ENCODE data around the gene ARHGAP44.

Gene ARHGAP44

DNA sequence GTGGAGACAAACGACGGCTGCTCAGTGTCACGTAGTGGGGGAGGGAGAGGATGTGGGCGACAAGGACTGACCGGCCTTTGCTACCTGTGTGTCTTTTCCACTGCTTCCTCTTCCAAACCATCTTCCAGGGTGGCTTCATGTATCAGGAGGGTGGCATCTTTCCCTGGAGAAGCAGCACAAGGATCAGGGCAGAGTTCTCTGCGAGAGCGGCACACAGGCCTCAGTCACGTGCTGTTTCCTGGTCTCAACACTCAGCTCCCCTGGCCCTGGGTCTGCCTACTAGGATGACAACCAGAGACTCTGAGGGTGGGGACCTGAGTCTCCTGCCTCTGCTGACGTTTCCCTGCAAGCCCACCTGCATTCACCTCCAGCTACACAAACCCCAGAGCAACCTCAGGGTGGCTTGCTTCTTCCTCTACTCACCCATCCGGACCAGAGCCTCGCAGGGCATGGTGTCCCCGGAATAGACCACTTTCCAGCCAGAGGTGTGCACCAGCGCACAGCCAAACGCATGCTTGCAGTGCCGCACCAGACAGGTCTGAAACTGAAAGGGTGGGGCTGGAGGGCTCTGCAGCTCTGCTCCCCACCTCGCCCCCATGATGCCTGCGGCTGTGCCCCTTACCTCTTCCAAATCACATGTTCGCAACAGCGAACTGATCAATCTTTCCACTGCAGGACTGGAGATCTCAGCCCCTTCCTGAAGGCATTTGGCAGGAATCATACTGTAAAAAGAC lies 205.2 kb downstream of the ARHGAP44 start:
- Histone ChIP-seq H4K20me1 (ENCODE audit: insufficient read depth, low read length, poor library complexity, severe bottlenecking) (no peaks in the 10 kb centered on the region), H3K4me2 (ENCODE audit: low read depth, low read length, poor library complexity, severe bottlenecking) (no peak overlapping the region), H3K27me3 (ENCODE audit: insufficient read depth, low read length, poor library complexity, severe bottlenecking) (no peaks in the 10 kb centered on the region), H3K9me2 (replicated peaks; ENCODE audit: low read depth, low read length) (no peaks in the 10 kb centered on the region), H2AFZ (ENCODE audit: low read length) (no peak overlapping the region), H3K9ac (ENCODE audit: low read depth, low read length, poor library complexity, severe bottlenecking) (no peak overlapping the region), H3K9me3 (ENCODE audit: insufficient read depth, low read depth, low read length) (no peaks in the 10 kb centered on the region), H3F3A (ENCODE audit: low read depth) (no peaks in the 10 kb centered on the region), H3K36me3 (ENCODE audit: insufficient read depth, low read length) (peaks cover 77% of the 10 kb centered on the region; the same call in 1 of the 2 replicates), H3K4me1 (ENCODE audit: insufficient read depth, low read length, poor library complexity, severe bottlenecking) (no peaks in the 10 kb centered on the region), H3K79me2 (ENCODE audit: insufficient read depth, low read length) (no peaks in the 10 kb centered on the region), H3K4me3 (ENCODE audit: low read length, poor library complexity, severe bottlenecking) (no peak overlapping the region)
- no peak for TF ChIP-seq EZH2phosphoT487 (IDR thresholded peaks at IDR 0.05; ENCODE audit: borderline replicate concordance)
- TF ChIP-seq, protein P1, sequence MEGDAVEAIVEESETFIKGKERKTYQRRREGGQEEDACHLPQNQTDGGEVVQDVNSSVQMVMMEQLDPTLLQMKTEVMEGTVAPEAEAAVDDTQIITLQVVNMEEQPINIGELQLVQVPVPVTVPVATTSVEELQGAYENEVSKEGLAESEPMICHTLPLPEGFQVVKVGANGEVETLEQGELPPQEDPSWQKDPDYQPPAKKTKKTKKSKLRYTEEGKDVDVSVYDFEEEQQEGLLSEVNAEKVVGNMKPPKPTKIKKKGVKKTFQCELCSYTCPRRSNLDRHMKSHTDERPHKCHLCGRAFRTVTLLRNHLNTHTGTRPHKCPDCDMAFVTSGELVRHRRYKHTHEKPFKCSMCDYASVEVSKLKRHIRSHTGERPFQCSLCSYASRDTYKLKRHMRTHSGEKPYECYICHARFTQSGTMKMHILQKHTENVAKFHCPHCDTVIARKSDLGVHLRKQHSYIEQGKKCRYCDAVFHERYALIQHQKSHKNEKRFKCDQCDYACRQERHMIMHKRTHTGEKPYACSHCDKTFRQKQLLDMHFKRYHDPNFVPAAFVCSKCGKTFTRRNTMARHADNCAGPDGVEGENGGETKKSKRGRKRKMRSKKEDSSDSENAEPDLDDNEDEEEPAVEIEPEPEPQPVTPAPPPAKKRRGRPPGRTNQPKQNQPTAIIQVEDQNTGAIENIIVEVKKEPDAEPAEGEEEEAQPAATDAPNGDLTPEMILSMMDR (conservative IDR thresholded peaks at IDR 0.05; ENCODE audit: low read length) = no peak

DNA sequence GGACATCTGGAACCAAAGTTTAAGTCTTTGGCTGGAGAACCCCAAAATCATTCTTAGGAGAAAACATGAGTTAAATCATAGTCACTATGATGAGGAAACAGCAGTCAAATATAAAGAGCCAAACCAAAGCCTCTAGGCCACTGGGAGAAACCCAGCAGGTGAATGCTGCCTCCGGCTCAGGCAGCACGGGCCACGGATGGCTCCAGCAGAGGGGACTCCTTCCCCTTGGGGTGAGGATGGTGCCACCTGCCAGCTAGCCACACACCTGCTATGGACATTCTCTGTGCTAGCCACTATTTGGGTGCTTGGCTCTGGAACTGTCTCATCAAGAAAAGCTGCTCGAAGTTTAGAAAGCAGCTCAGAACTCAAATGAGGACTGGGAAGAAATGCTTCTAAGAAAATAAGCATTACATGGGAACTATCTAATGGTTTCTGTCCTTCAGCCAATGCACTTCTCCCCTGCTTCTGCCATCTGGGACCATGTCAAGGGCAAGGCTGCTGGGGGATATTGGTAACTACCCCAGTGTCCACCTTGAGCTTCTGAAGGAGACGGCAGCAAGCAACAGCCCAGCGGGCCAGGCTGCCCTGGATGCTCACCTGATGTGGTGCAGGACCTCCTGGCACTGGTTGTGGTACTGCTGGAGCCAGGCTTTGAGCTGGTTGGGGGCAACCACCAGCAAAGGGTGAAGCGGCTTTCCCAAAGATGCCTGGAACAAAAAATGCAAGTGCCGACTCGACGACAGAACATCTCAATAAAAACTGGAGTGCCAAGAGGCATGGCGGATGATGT lies 206.0 kb downstream of the ARHGAP44 start:
- Histone ChIP-seq H4K20me1 (ENCODE audit: insufficient read depth, low read length, poor library complexity, severe bottlenecking) (no peaks in the 10 kb centered on the region), H3K9me3 (ENCODE audit: insufficient read depth, low read depth, low read length) (no peaks in the 10 kb centered on the region), H3K4me3 (ENCODE audit: low read length, poor library complexity, severe bottlenecking) (no peak overlapping the region), H3K9ac (ENCODE audit: low read depth, low read length, poor library complexity, severe bottlenecking) (no peak overlapping the region), H3K79me2 (ENCODE audit: insufficient read depth, low read length) (no peaks in the 10 kb centered on the region), H3K4me1 (ENCODE audit: insufficient read depth, low read length, poor library complexity, severe bottlenecking) (no peaks in the 10 kb centered on the region), H3K27me3 (ENCODE audit: insufficient read depth, low read length, poor library complexity, severe bottlenecking) (no peaks in the 10 kb centered on the region), H3K9me2 (replicated peaks; ENCODE audit: low read depth, low read length) (no peaks in the 10 kb centered on the region), H3F3A (ENCODE audit: low read depth) (no peaks in the 10 kb centered on the region), H3K36me3 (ENCODE audit: insufficient read depth, low read length) (peaks cover 82% of the 10 kb centered on the region; the same call in 1 of the 2 replicates), H3K4me2 (ENCODE audit: low read depth, low read length, poor library complexity, severe bottlenecking) (no peak overlapping the region), H2AFZ (ENCODE audit: low read length) (no peak overlapping the region)
- TF ChIP-seq, protein P1 (conservative IDR thresholded peaks at IDR 0.05; ENCODE audit: low read length) = no peak
- no peak for TF ChIP-seq EZH2phosphoT487 (IDR thresholded peaks at IDR 0.05; ENCODE audit: borderline replicate concordance)

DNA sequence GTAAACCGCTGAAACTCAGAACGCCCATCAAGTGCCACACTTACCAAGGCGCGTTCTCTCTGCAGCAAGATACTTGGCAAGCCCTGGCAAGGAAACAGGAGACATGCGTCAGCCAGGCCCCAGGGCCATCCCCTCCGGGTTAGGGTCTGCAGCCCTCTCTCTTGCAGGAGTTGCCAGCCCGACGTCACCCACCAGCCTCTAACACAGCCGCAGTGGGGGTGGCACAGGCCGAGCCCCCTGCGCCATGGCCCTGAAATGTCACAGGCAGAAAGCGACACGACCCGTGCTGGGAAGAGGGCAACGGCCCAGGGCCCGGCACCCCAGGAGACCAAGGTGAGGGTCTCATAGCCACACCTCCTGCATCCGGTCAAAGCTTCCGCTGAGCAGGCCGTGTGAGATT lies 206.6 kb downstream of the ARHGAP44 start:
- Histone ChIP-seq H3F3A (ENCODE audit: low read depth) (no peaks in the 10 kb centered on the region), H3K4me1 (ENCODE audit: insufficient read depth, low read length, poor library complexity, severe bottlenecking) (no peaks in the 10 kb centered on the region), H3K9me3 (ENCODE audit: insufficient read depth, low read depth, low read length) (no peaks in the 10 kb centered on the region), H4K20me1 (ENCODE audit: insufficient read depth, low read length, poor library complexity, severe bottlenecking) (no peaks in the 10 kb centered on the region), H2AFZ (ENCODE audit: low read length) (no peak overlapping the region), H3K4me2 (ENCODE audit: low read depth, low read length, poor library complexity, severe bottlenecking) (no peak overlapping the region), H3K9ac (ENCODE audit: low read depth, low read length, poor library complexity, severe bottlenecking) (no peak overlapping the region), H3K27me3 (ENCODE audit: insufficient read depth, low read length, poor library complexity, severe bottlenecking) (no peaks in the 10 kb centered on the region), H3K36me3 (ENCODE audit: insufficient read depth, low read length) (peaks cover 87% of the 10 kb centered on the region; the same call in 1 of the 2 replicates), H3K79me2 (ENCODE audit: insufficient read depth, low read length) (no peaks in the 10 kb centered on the region), H3K4me3 (ENCODE audit: low read length, poor library complexity, severe bottlenecking) (no peak overlapping the region), H3K9me2 (replicated peaks; ENCODE audit: low read depth, low read length) (no peaks in the 10 kb centered on the region)
- TF ChIP-seq EZH2phosphoT487 (IDR thresholded peaks at IDR 0.05; ENCODE audit: borderline replicate concordance) = no peak
- TF ChIP-seq, protein P1 (conservative IDR thresholded peaks at IDR 0.05; ENCODE audit: low read length) = no peak
